H1 (cell line): Measurements from ENCODE around the gene ANP32A.

Source experiments
- CHD2 ChIP-seq: IDR thresholded peaks from 2 replicates; pipeline ENCODE4 v1.6.1; 2012; ENCODE audit warnings: low read length, improper control_type of control experiment
- TF ChIP-seq, protein P1 (sequence below), 3 experiments: IDR thresholded peaks; 1 replicate in 2 of 3; 2 replicates in 1 of 3; pipeline versions ENCODE4 v1.5.1 to v1.6.1; 2011; ENCODE audit warnings: low read length in 3 of 3, mild to moderate bottlenecking in 3 of 3, inconsistent platforms in 2 of 3, low read depth in 1 of 3, moderate library complexity in 1 of 3; ENCODE audit not compliant: insufficient read depth in 1 of 3; ENCODE audit errors: control extremely low read depth in 1 of 3

GRCh38 chr15:68796576-68796975 is 24.1 kb downstream of the ANP32A start:
- TF ChIP-seq, protein P1, sequence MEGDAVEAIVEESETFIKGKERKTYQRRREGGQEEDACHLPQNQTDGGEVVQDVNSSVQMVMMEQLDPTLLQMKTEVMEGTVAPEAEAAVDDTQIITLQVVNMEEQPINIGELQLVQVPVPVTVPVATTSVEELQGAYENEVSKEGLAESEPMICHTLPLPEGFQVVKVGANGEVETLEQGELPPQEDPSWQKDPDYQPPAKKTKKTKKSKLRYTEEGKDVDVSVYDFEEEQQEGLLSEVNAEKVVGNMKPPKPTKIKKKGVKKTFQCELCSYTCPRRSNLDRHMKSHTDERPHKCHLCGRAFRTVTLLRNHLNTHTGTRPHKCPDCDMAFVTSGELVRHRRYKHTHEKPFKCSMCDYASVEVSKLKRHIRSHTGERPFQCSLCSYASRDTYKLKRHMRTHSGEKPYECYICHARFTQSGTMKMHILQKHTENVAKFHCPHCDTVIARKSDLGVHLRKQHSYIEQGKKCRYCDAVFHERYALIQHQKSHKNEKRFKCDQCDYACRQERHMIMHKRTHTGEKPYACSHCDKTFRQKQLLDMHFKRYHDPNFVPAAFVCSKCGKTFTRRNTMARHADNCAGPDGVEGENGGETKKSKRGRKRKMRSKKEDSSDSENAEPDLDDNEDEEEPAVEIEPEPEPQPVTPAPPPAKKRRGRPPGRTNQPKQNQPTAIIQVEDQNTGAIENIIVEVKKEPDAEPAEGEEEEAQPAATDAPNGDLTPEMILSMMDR (IDR thresholded peaks at IDR 0.05; ENCODE audit: control extremely low read depth in 1 of 3, insufficient read depth in 1 of 3, low read depth in 1 of 3, low read length in 3 of 3), result no peak
- TF ChIP-seq CHD2, result no peak
